K562 (cell line): ENCODE results near the gene MATR3. TPM values are rescaled to one million over a fixed set of nuclear protein-coding genes. Genes with fewer than 3 reads are reported as not detected.

Experiments used
- CAMTA2 ChIP-seq: fragments of 250-450 bp; sonication (Bioruptor Pico); conservative IDR thresholded peaks from 2 replicates; pipeline ENCODE4 v1.5.1; 2022
- DMBX1 ChIP-seq: fragments of 250-450 bp; sonication (Bioruptor Pico); IDR thresholded peaks from 2 replicates; pipeline ENCODE4 v1.8.0; 2022; ENCODE audit warnings: inconsistent platforms, mild to moderate bottlenecking, moderate library complexity, borderline replicate concordance
- GATAD2B ChIP-seq: fragments of 450-650 bp; IDR thresholded peaks from 2 replicates; pipeline ENCODE4 v1.6.1; 2017; ENCODE audit warnings: mild to moderate bottlenecking, borderline replicate concordance
- KLF16 ChIP-seq: IDR thresholded peaks from 2 replicates; pipeline ENCODE4 v1.6.1; 2016; ENCODE audit warnings: antibody characterized with exemption
- LCOR ChIP-seq: sonication (generic); formaldehyde crosslinking; IDR thresholded peaks from 2 replicates; pipeline ENCODE4 v1.8.0; 2022; ENCODE audit warnings: mild to moderate bottlenecking, missing genetic modification reagents
- NRF1 ChIP-seq, 2 experiments: fragments of 450-650 bp; IDR thresholded peaks in 1 of 2; conservative IDR thresholded peaks in 1 of 2; 2 replicates each; pipeline ENCODE4 v1.6.1; 2014; ENCODE audit warnings: mild to moderate bottlenecking in 2 of 2
- PCBP2 ChIP-seq: fragments of 200-400 bp; formaldehyde crosslinking; IDR thresholded peaks from 2 replicates; pipeline ENCODE4 v1.6.1; 2018; ENCODE audit warnings: low read length, low read depth, mild to moderate bottlenecking, moderate library complexity; ENCODE audit not compliant: poor library complexity, severe bottlenecking
- PTTG1 ChIP-seq: fragments of 450-650 bp; IDR thresholded peaks from 2 replicates; pipeline ENCODE4 v1.6.1; 2016; ENCODE audit warnings: low read depth, mild to moderate bottlenecking, missing genetic modification characterization, missing compliant biosample characterization
- SAFB ChIP-seq: fragments of 200-400 bp; formaldehyde crosslinking; IDR thresholded peaks from 2 replicates; pipeline ENCODE4 v1.6.1; 2017; ENCODE audit warnings: low read depth, low read length, borderline replicate concordance
- TAF15 ChIP-seq: fragments of 200-400 bp; formaldehyde crosslinking; IDR thresholded peaks from 2 replicates; pipeline ENCODE4 v1.6.1; 2017; ENCODE audit warnings: mild to moderate bottlenecking, low read depth, low read length, moderate library complexity
- TAL1 ChIP-seq: fragments of 450-650 bp; IDR thresholded peaks from 2 replicates; pipeline ENCODE4 v1.6.1; 2016; ENCODE audit warnings: mild to moderate bottlenecking
- ZBTB1 ChIP-seq: sonication (generic); formaldehyde crosslinking; IDR thresholded peaks from 2 replicates; pipeline ENCODE4 v1.8.1; 2023; ENCODE audit warnings: missing genetic modification reagents, low read depth, mild to moderate bottlenecking, borderline replicate concordance
- ZEB2 ChIP-seq: fragments of 450-650 bp; IDR thresholded peaks from 2 replicates; pipeline ENCODE4 v1.6.1; 2016
- ZNF197 ChIP-seq: fragments of 200-800 bp; sonication (Bioruptor generic); IDR thresholded peaks from 2 replicates; pipeline ENCODE4 v1.6.1; 2016; ENCODE audit warnings: low read depth, missing genetic modification characterization, missing compliant biosample characterization
- ZNF23 ChIP-seq: fragments of 250-450 bp; sonication (Bioruptor Pico); IDR thresholded peaks from 2 replicates; pipeline ENCODE4 v1.4.0; 2020; ENCODE audit warnings: mild to moderate bottlenecking
- ZNF583 ChIP-seq: fragments of 250-450 bp; sonication (Bioruptor Pico); IDR thresholded peaks from 2 replicates; pipeline ENCODE4 v1.4.0; 2020
- polyA plus RNA-seq, 8 experiments: library from polyadenylated mRNA; depleted of rRNA in 4 of 8; stranded (reverse) in 5 of 8; unstranded in 3 of 8; fragments of >200 nt; fragmentation: Nextera tagmentation in 2 of 8; fragmentation: Illumina TruSeq in 1 of 8; extraction: Ambion mirVana in 2 of 8; extraction: Trizol in 1 of 8; gene quantifications; 2 replicates each; pipeline versions ENCODE4 v1.2.1 to v1.2.3, GENCODE V29; 2011 to 2014; ENCODE audit warnings: inconsistent platforms in 1 of 8, missing spikeins in 1 of 8
- total RNA-seq, 7 experiments: library from RNA; depleted of rRNA in 6 of 7; stranded (reverse); fragments of >200 nt in 6 of 7; fragmentation: Illumina TruSeq in 2 of 7; extraction: Trizol in 2 of 7; gene quantifications; 2 replicates each; pipeline versions ENCODE4 v1.2.1 to v1.2.3, GENCODE V29; 2011 to 2021; ENCODE audit warnings: low replicate concordance in 1 of 7
- TF ChIP-seq, protein P1 (sequence below): fragments of 450-650 bp; IDR thresholded peaks from 2 replicates; pipeline ENCODE4 v1.6.1; 2016; ENCODE audit warnings: borderline replicate concordance
- TF ChIP-seq, protein P2 (sequence below): sonication (generic); formaldehyde crosslinking; IDR thresholded peaks from 2 replicates; pipeline ENCODE4 v1.9.0; 2022; ENCODE audit warnings: mild to moderate bottlenecking, missing genetic modification reagents
- TF ChIP-seq, protein P3 (sequence below), 2 experiments: fragments of 450-650 bp; conservative IDR thresholded peaks; 2 replicates each; pipeline ENCODE4 v1.6.1; 2017; ENCODE audit warnings: mild to moderate bottlenecking in 2 of 2, moderate library complexity in 2 of 2
- TF ChIP-seq, protein P4 (sequence below): fragments of 450-650 bp; IDR thresholded peaks from 2 replicates; pipeline ENCODE4 v1.6.1; 2018; ENCODE audit warnings: mild to moderate bottlenecking, low read depth; ENCODE audit not compliant: partially characterized antibody
- TF ChIP-seq, protein P5 (sequence below), 2 experiments: fragments of 450-650 bp in 1 of 2; sonication (generic) in 1 of 2; formaldehyde crosslinking in 1 of 2; IDR thresholded peaks in 1 of 2; conservative IDR thresholded peaks in 1 of 2; 2 replicates each; pipeline versions ENCODE4 v1.6.1 to v1.8.1; 2016 to 2023; ENCODE audit warnings: mild to moderate bottlenecking in 2 of 2, moderate library complexity in 2 of 2, inconsistent platforms in 1 of 2, missing genetic modification reagents in 1 of 2

Gene MATR3
- total and polyA plus RNA-seq, 9 of the 15 experiments (the other 6 are each of a cell fraction or from before 2014, with no cell fraction given) = 150 to 425 (median 263) TPM

DNA sequence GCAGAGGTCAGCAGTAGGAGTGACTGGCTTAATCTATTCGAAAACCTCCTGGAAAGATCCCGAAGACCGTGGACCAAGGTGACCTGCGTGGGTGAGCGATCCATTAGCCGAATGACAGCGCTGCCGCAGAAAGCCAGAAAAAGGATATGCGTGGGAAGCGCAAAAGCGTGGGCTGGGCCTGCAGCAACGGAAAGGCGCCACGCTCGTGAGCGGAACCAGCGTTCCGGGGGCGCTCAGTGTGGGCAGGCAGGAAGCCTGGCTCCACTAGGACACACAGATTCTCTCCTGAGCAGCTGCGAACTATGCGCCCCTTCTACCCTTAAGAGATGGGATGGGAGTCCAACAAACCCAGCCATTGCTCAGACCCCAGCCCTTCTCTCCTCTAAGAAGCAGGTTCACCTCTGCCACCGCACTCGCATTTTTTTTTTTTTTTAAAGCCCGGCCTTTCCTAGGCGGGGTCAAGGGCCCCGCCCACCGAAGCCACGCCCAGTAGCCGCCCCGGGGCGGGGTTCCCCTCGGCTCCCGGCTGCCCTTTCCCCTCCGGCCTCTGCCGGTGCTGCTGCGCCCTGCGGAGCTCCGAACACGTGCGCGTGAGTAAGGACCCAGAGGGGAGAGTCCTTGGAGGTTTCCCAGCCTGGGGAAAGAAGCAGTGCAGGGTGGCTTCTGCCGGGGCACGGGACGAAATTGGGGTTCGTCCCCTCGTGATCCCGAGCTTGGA, 19.8 kb upstream of the MATR3 start (continued):
- TF ChIP-seq PCBP2 (no peak), ZBTB1 (CRISPR knock-in tag) (no peak), PTTG1 (tag) (no peak), ZEB2 (peak; percentile 35; the same call in 1 of the 2 replicates), NRF1 (conservative IDR thresholded peaks at IDR 0.05 in 1 of 2, IDR thresholded peaks at IDR 0.05 in 1 of 2) (peak; percentile 78), ZNF583 (CRISPR knock-in tag) (no peak), KLF16 (peak; percentile 64; the same call in 1 of the 2 replicates), GATAD2B (peak; percentile 71; the same call in 1 of the 2 replicates), SAFB (peak; percentile 87; the same call in 1 of the 2 replicates), DMBX1 (no peak), LCOR (peak; percentile 51; the same call in 1 of the 2 replicates), ZNF23 (CRISPR knock-in tag) (no peak), TAL1 (no peak), ZNF197 (CRISPR knock-in tag) (no peak), CAMTA2 (CRISPR knock-in tag) (no peak), TAF15 (no peak)
- TF ChIP-seq, protein P1, sequence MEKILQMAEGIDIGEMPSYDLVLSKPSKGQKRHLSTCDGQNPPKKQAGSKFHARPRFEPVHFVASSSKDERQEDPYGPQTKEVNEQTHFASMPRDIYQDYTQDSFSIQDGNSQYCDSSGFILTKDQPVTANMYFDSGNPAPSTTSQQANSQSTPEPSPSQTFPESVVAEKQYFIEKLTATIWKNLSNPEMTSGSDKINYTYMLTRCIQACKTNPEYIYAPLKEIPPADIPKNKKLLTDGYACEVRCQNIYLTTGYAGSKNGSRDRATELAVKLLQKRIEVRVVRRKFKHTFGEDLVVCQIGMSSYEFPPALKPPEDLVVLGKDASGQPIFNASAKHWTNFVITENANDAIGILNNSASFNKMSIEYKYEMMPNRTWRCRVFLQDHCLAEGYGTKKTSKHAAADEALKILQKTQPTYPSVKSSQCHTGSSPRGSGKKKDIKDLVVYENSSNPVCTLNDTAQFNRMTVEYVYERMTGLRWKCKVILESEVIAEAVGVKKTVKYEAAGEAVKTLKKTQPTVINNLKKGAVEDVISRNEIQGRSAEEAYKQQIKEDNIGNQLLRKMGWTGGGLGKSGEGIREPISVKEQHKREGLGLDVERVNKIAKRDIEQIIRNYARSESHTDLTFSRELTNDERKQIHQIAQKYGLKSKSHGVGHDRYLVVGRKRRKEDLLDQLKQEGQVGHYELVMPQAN = peak; percentile 97
- TF ChIP-seq, protein P2, sequence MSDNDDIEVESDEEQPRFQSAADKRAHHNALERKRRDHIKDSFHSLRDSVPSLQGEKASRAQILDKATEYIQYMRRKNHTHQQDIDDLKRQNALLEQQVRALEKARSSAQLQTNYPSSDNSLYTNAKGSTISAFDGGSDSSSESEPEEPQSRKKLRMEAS (CRISPR knock-in tag) = peak; percentile 97
- TF ChIP-seq, protein P3, sequence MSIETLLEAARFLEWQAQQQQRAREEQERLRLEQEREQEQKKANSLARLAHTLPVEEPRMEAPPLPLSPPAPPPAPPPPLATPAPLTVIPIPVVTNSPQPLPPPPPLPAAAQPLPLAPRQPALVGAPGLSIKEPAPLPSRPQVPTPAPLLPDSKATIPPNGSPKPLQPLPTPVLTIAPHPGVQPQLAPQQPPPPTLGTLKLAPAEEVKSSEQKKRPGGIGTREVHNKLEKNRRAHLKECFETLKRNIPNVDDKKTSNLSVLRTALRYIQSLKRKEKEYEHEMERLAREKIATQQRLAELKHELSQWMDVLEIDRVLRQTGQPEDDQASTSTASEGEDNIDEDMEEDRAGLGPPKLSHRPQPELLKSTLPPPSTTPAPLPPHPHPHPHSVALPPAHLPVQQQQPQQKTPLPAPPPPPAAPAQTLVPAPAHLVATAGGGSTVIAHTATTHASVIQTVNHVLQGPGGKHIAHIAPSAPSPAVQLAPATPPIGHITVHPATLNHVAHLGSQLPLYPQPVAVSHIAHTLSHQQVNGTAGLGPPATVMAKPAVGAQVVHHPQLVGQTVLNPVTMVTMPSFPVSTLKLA (conservative IDR thresholded peaks at IDR 0.05) = peak; percentile 99
- TF ChIP-seq, protein P4, sequence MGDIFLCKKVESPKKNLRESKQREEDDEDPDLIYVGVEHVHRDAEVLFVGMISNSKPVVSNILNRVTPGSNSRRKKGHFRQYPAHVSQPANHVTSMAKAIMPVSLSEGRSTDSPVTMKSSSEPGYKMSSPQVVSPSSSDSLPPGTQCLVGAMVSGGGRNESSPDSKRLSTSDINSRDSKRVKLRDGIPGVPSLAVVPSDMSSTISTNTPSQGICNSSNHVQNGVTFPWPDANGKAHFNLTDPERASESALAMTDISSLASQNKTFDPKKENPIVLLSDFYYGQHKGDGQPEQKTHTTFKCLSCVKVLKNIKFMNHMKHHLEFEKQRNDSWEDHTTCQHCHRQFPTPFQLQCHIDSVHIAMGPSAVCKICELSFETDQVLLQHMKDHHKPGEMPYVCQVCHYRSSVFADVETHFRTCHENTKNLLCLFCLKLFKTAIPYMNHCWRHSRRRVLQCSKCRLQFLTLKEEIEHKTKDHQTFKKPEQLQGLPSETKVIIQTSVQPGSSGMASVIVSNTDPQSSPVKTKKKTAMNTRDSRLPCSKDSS = no peak
- TF ChIP-seq, protein P5, sequence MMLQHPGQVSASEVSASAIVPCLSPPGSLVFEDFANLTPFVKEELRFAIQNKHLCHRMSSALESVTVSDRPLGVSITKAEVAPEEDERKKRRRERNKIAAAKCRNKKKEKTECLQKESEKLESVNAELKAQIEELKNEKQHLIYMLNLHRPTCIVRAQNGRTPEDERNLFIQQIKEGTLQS (IDR thresholded peaks at IDR 0.05) = no peak
- TF ChIP-seq, protein P5 (CRISPR knock-in tag; conservative IDR thresholded peaks at IDR 0.05) = 0 out of 2 replicates have a peak, but pooled peaks have one; percentile 20
